ENCODE results near the gene RPS4Y2. TPM values are rescaled to one million over a fixed set of nuclear protein-coding genes. Genes with fewer than 3 reads are reported as not detected.

The RPS4Y2 gene
- total RNA-seq, 1 donor from 2014 or later = not detected

Other genes starting within 250 kb of the RPS4Y2 start
- gene EIF1AY, start 180.3 kb upstream of the RPS4Y2 start, total RNA-seq = not detected

Data from skin of body (tissue), 1 donor.